GM12878 (cell line): ENCODE data around the gene CELSR2. TPM values are rescaled to one million over a fixed set of nuclear protein-coding genes. Genes with fewer than 3 reads are reported as not detected.

Experiments
- ATAC-seq: fragments of 200-7000 bp; cut with Tn5 transposase; 3 replicates; pipeline ENCODE4 v1.9.1; 2020; ENCODE audit warnings: mild to moderate bottlenecking, moderate library complexity
- BruUV-seq: library from RNA; stranded (reverse); fragments of 400-500 nt; replicated peaks from 2 replicates; lab custom pipeline; 2021; lab: Mats Ljungman, UMichigan
- CTCF ChIA-PET: fragments of 300-600 bp; sonication (Branson Sonifier 250); formaldehyde crosslinking; extraction: SDS; loops from one replicate; lab custom pipeline; 2021; ENCODE audit warnings: inconsistent platforms; lab: Yijun Ruan, JAX
- POLR2A ChIA-PET: fragments of 350-600 bp; formaldehyde crosslinking; extraction: SDS; loops from one replicate; lab custom pipeline; 2021; ENCODE audit warnings: inconsistent platforms; lab: Charles Lee
- RAD21 ChIA-PET: fragments of 300-600 bp; sonication (Branson Sonifier 250); formaldehyde crosslinking; loops from one replicate; lab custom pipeline; 2023; ENCODE audit warnings: antibody characterized with exemption; ENCODE audit not compliant: unreplicated experiment; lab: Charles Lee
- SMC1A ChIA-PET: fragments of 300-600 bp; sonication (Branson Sonifier 250); formaldehyde crosslinking; loops from one replicate; lab custom pipeline; 2023; ENCODE audit not compliant: unreplicated experiment, uncharacterized antibody; lab: Charles Lee
- DNase-seq: peaks from one replicate; pipeline ENCODE4 v3.0.0-alpha.2; 2011; ENCODE audit warnings: low read depth, low spot score
- FAIRE-seq: peaks from 3 replicates; lab custom pipeline; 2011; peaks lifted over from hg19 to GRCh38; lab: Jason Lieb, UNC
- H2AFZ ChIP-seq: 2 replicates; pipeline ENCODE4 v1.6.0; 2011; ENCODE audit warnings: low read depth, low read length, control low read depth; ENCODE audit not compliant: control insufficient read depth
- H3K27ac ChIP-seq: 2 replicates; pipeline ENCODE4 v1.5.1; 2011; ENCODE audit warnings: control low read depth; ENCODE audit not compliant: control insufficient read depth, insufficient read depth
- H3K27me3 ChIP-seq, 2 experiments: replicated peaks in 1 of 2; 2 replicates each; pipeline versions ENCODE4 v1.6.0 to v1.6.1; 2011; ENCODE audit warnings: low read length in 1 of 2; ENCODE audit not compliant: control insufficient read depth in 2 of 2, insufficient read depth in 2 of 2
- H3K36me3 ChIP-seq, 2 experiments: 2 replicates each; pipeline ENCODE4 v1.5.1; 2011; ENCODE audit warnings: low read length in 1 of 2; ENCODE audit not compliant: control insufficient read depth in 2 of 2, insufficient read depth in 2 of 2
- H3K4me1 ChIP-seq: 2 replicates; pipeline ENCODE4 v1.6.1; 2011; ENCODE audit warnings: mild to moderate bottlenecking, low read length, moderate library complexity, mixed read lengths; ENCODE audit not compliant: control insufficient read depth, insufficient read depth
- H3K4me2 ChIP-seq: 2 replicates; pipeline ENCODE4 v1.6.0; 2011; ENCODE audit warnings: control low read depth; ENCODE audit not compliant: control insufficient read depth, insufficient read depth
- H3K4me3 ChIP-seq: fragments of 200-600 bp; sonication (generic); 2 replicates; pipeline ENCODE4 v1.5.1; 2016
- H3K79me2 ChIP-seq: 2 replicates; pipeline ENCODE4 v1.6.0; 2011; ENCODE audit warnings: low read length; ENCODE audit not compliant: control insufficient read depth, insufficient read depth
- H3K9ac ChIP-seq: 2 replicates; pipeline ENCODE4 v1.8.0; 2011; ENCODE audit warnings: low read length, control low read depth, mixed read lengths; ENCODE audit not compliant: control insufficient read depth, insufficient read depth
- H3K9me3 ChIP-seq: replicated peaks from 3 replicates; pipeline ENCODE4 v1.5.1; 2011; ENCODE audit warnings: mild to moderate bottlenecking, low read length; ENCODE audit not compliant: control insufficient read depth, insufficient read depth
- H4K20me1 ChIP-seq: 2 replicates; pipeline ENCODE4 v1.6.0; 2011; ENCODE audit not compliant: control insufficient read depth, insufficient read depth
- ASH2L ChIP-seq: fragments of 300-600, 200-600 bp; sonication (generic); IDR thresholded peaks from 2 replicates; pipeline ENCODE4 v1.6.1; 2017; ENCODE audit warnings: low read depth, mild to moderate bottlenecking, borderline replicate concordance
- BHLHE40 ChIP-seq, 2 experiments: fragments of 450-650 bp in 1 of 2; IDR thresholded peaks; 2 replicates each; pipeline ENCODE4 v1.6.1; 2011 to 2017; ENCODE audit warnings: low read depth in 2 of 2, borderline replicate concordance in 1 of 2, improper control_type of control experiment in 1 of 2, low read length in 1 of 2, mild to moderate bottlenecking in 1 of 2
- CBX5 ChIP-seq: sonication (generic); IDR thresholded peaks from 2 replicates; pipeline ENCODE4 v1.6.1; 2016; ENCODE audit warnings: low read depth, moderate library complexity, mild to moderate bottlenecking, inconsistent platforms
- KDM1A ChIP-seq: fragments of 200-600 bp; sonication (generic); IDR thresholded peaks from 2 replicates; pipeline ENCODE4 v1.6.1; 2016; ENCODE audit warnings: borderline replicate concordance
- NFYB ChIP-seq: IDR thresholded peaks from 2 replicates; pipeline ENCODE4 v1.6.1; 2011; ENCODE audit warnings: low read depth, mild to moderate bottlenecking, low read length, improper control_type of control experiment, moderate library complexity; ENCODE audit not compliant: insufficient read depth
- NR2F1 ChIP-seq: fragments of 450-650 bp; conservative IDR thresholded peaks from 2 replicates; pipeline ENCODE4 v1.6.1; 2017; ENCODE audit warnings: mild to moderate bottlenecking
- RAD21 ChIP-seq: IDR thresholded peaks from 2 replicates; pipeline ENCODE4 v1.6.1; 2011; ENCODE audit warnings: mild to moderate bottlenecking, low read depth, low read length, moderate library complexity; ENCODE audit not compliant: insufficient read depth
- RB1 ChIP-seq: fragments of 450-650 bp; formaldehyde crosslinking; IDR thresholded peaks from 2 replicates; pipeline ENCODE4 v1.6.1; 2017; ENCODE audit warnings: mild to moderate bottlenecking, borderline replicate concordance
- SMARCA5 ChIP-seq: fragments of 450-650 bp; IDR thresholded peaks from 2 replicates; pipeline ENCODE4 v1.6.1; 2017; ENCODE audit warnings: mild to moderate bottlenecking
- TCF12 ChIP-seq: IDR thresholded peaks from 2 replicates; pipeline ENCODE4 v1.6.1; 2011; ENCODE audit warnings: low read depth, mild to moderate bottlenecking, low read length
- ZBED1 ChIP-seq: IDR thresholded peaks from 2 replicates; pipeline ENCODE4 v1.6.1; 2016; ENCODE audit warnings: borderline replicate concordance
- WGBS: methylation state at CpG from one replicate; pipeline ENCODE4 v1.1.6; 2016; ENCODE audit warnings: low lambda C conversion rate; ENCODE audit not compliant: insufficient replicate concordance, insufficient coverage; ENCODE audit errors: missing lambda C conversion rate; 5-methylcytosine and 5-hydroxymethylcytosine counted together
- in situ Hi-C: fragments of 300-500 bp; cut with MboI; formaldehyde crosslinking; loops from 9 replicates; pipeline ENCODE4 v1.14.3; 2018; ENCODE audit warnings: mixed read lengths
- intact Hi-C: fragments of 100-400 bp; cut with micrococcal nuclease; formaldehyde crosslinking; loops from one replicate; pipeline ENCODE4 v1.14.2; 2022; ENCODE audit not compliant: unreplicated experiment
- polyA plus RNA-seq, 11 experiments: library from polyadenylated mRNA; depleted of rRNA in 4 of 11; unstranded in 6 of 11; stranded (reverse) in 5 of 11; fragments of >200 nt; fragmentation: Nextera tagmentation in 4 of 11; fragmentation: Illumina TruSeq in 1 of 11; extraction: Ambion mirVana in 4 of 11; extraction: Trizol in 1 of 11; gene quantifications; 1 replicate in 1 of 11; 2 replicates in 10 of 11; pipeline versions ENCODE4 v1.2.1 to v1.2.3, GENCODE V29; 2011 to 2016; ENCODE audit warnings: inconsistent platforms in 2 of 11, missing spikeins in 2 of 11, low read depth in 1 of 11
- total RNA-seq, 4 experiments: library from RNA; depleted of rRNA in 3 of 4; stranded (reverse); fragments of >200 nt in 3 of 4; fragmentation: Illumina TruSeq in 1 of 4; extraction: Trizol in 1 of 4; gene quantifications; 2 replicates each; pipeline versions ENCODE4 v1.2.1 to v1.2.3, GENCODE V29; 2013 to 2021
- TF ChIP-seq, protein P1 (sequence below): fragments of 450-650 bp; IDR thresholded peaks from 2 replicates; pipeline ENCODE4 v1.6.1; 2016; ENCODE audit warnings: mild to moderate bottlenecking
- TF ChIP-seq, protein P2 (sequence below): fragments of 450-650 bp; formaldehyde crosslinking; IDR thresholded peaks from 2 replicates; pipeline ENCODE4 v1.4.0; 2020; ENCODE audit warnings: mild to moderate bottlenecking, moderate library complexity
- TF ChIP-seq, protein P3 (sequence below): fragments of 450-650 bp; conservative IDR thresholded peaks from 2 replicates; pipeline ENCODE4 v1.6.1; 2017; ENCODE audit warnings: mild to moderate bottlenecking, moderate library complexity
- TF ChIP-seq, protein P4 (sequence below): fragments of 450-650 bp; IDR thresholded peaks from 2 replicates; pipeline ENCODE4 v1.6.1; 2017; ENCODE audit warnings: borderline replicate concordance

CELSR2 gene
- total and polyA plus RNA-seq, 10 of the 15 experiments (the other 5 are each of a cell fraction or from before 2014, with no cell fraction given) = under 0.01 to 0.15 (median 0.04) TPM; not detected in 2

DNA sequence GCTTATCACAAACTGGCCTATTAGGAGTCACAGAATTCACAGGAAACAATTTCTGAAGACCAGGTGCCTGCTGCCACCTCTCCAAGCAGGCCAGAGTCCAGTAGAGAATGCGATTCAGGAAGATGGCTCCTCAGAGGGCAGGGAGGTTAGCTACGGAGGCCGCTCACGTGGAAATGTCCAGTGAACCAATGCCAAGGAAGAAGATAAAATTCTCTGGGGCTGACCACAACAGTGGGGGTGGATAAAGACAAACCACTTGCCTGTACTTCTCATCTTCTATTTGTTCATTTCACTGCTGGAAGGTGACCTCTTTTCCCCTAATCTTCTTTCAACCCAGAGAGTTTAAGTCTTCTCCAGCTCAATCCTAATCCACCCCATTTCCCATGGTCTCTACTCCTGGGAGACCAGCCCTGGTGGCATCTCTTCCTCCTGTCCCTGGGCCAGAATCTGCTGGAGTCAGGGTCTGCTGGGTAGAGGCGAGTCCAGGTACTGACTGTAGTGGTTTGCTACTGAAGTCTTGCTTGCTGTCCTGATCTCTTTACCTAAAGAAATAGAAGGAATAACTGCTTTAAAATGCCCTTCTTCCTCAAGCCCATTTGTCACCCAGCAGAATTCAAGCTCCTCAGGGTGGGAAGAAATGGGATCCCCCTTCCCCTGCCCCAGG, 30.4 kb downstream of the CELSR2 start:
- Histone ChIP-seq H3K36me3 (no peaks in the 10 kb centered on the region), H3K4me3 (no peak overlapping the region), H3K27ac (no peak overlapping the region), H3K27me3 (no peaks in the 10 kb centered on the region), H3K9ac (no peak overlapping the region), H4K20me1 (no peaks in the 10 kb centered on the region), H3K9me3 (no peaks in the 10 kb centered on the region), H3K79me2 (no peaks in the 10 kb centered on the region), H2AFZ (no peak overlapping the region), H3K4me1 (peaks cover 3% of the 10 kb centered on the region), H3K4me2 (no peak overlapping the region)
- BruUV-seq = no TSS peak
- ChIA-PET RAD21 (interaction anchor here (2.0 to 5.1 kb wide), 4 partner anchors 13 to 253 kb away, joined by 6 to 87 read pairs (median 18); partner anchors contain the start of gene SORT1), CTCF (interaction anchor here (1.1 to 5.3 kb wide), 9 partner anchors 15 to 250 kb away, joined by 3 to 241 read pairs (median 4); partner anchors contain the start of genes CYB561D1 and SORT1), POLR2A (no interaction called here), SMC1A (interaction anchor here (1.4 to 5.1 kb wide), 3 partner anchors 73 to 253 kb away, joined by 3 to 113 read pairs (median 4); partner anchors contain the start of gene SORT1)
- in situ Hi-C loops = no loop called here
- WGBS = 88% methylated on average over 5 of the region's 5 CpGs
- ATAC-seq (no peak), FAIRE-seq (no peak), DNase-seq (no peak)
- intact Hi-C loops = no loop called here
- TF ChIP-seq KDM1A (no peak), ZBED1 (no peak), NR2F1 (no peak), RAD21 (no peak), TCF12 (no peak), BHLHE40 (IDR thresholded peaks at IDR 0.05; ENCODE audit: borderline replicate concordance in 1 of 2, low read depth in 2 of 2, low read length in 1 of 2) (no peak), CBX5 (no peak), NFYB (no peak), RB1 (no peak), SMARCA5 (no peak), ASH2L (no peak)
- TF ChIP-seq, protein P1, sequence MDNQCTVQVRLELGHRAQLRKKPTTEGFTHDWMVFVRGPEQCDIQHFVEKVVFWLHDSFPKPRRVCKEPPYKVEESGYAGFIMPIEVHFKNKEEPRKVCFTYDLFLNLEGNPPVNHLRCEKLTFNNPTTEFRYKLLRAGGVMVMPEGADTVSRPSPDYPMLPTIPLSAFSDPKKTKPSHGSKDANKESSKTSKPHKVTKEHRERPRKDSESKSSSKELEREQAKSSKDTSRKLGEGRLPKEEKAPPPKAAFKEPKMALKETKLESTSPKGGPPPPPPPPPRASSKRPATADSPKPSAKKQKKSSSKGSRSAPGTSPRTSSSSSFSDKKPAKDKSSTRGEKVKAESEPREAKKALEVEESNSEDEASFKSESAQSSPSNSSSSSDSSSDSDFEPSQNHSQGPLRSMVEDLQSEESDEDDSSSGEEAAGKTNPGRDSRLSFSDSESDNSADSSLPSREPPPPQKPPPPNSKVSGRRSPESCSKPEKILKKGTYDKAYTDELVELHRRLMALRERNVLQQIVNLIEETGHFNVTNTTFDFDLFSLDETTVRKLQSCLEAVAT = no peak
- TF ChIP-seq, protein P2, sequence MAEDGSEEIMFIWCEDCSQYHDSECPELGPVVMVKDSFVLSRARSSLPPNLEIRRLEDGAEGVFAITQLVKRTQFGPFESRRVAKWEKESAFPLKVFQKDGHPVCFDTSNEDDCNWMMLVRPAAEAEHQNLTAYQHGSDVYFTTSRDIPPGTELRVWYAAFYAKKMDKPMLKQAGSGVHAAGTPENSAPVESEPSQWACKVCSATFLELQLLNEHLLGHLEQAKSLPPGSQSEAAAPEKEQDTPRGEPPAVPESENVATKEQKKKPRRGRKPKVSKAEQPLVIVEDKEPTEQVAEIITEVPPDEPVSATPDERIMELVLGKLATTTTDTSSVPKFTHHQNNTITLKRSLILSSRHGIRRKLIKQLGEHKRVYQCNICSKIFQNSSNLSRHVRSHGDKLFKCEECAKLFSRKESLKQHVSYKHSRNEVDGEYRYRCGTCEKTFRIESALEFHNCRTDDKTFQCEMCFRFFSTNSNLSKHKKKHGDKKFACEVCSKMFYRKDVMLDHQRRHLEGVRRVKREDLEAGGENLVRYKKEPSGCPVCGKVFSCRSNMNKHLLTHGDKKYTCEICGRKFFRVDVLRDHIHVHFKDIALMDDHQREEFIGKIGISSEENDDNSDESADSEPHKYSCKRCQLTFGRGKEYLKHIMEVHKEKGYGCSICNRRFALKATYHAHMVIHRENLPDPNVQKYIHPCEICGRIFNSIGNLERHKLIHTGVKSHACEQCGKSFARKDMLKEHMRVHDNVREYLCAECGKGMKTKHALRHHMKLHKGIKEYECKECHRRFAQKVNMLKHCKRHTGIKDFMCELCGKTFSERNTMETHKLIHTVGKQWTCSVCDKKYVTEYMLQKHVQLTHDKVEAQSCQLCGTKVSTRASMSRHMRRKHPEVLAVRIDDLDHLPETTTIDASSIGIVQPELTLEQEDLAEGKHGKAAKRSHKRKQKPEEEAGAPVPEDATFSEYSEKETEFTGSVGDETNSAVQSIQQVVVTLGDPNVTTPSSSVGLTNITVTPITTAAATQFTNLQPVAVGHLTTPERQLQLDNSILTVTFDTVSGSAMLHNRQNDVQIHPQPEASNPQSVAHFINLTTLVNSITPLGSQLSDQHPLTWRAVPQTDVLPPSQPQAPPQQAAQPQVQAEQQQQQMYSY (CRISPR knock-in tag) = no peak
- TF ChIP-seq, protein P3, sequence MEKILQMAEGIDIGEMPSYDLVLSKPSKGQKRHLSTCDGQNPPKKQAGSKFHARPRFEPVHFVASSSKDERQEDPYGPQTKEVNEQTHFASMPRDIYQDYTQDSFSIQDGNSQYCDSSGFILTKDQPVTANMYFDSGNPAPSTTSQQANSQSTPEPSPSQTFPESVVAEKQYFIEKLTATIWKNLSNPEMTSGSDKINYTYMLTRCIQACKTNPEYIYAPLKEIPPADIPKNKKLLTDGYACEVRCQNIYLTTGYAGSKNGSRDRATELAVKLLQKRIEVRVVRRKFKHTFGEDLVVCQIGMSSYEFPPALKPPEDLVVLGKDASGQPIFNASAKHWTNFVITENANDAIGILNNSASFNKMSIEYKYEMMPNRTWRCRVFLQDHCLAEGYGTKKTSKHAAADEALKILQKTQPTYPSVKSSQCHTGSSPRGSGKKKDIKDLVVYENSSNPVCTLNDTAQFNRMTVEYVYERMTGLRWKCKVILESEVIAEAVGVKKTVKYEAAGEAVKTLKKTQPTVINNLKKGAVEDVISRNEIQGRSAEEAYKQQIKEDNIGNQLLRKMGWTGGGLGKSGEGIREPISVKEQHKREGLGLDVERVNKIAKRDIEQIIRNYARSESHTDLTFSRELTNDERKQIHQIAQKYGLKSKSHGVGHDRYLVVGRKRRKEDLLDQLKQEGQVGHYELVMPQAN = no peak
- TF ChIP-seq, protein P4, sequence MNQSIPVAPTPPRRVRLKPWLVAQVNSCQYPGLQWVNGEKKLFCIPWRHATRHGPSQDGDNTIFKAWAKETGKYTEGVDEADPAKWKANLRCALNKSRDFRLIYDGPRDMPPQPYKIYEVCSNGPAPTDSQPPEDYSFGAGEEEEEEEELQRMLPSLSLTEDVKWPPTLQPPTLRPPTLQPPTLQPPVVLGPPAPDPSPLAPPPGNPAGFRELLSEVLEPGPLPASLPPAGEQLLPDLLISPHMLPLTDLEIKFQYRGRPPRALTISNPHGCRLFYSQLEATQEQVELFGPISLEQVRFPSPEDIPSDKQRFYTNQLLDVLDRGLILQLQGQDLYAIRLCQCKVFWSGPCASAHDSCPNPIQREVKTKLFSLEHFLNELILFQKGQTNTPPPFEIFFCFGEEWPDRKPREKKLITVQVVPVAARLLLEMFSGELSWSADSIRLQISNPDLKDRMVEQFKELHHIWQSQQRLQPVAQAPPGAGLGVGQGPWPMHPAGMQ = no peak
